Measurements from ENCODE around the gene TSPEAR.

The TSPEAR gene

DNA sequence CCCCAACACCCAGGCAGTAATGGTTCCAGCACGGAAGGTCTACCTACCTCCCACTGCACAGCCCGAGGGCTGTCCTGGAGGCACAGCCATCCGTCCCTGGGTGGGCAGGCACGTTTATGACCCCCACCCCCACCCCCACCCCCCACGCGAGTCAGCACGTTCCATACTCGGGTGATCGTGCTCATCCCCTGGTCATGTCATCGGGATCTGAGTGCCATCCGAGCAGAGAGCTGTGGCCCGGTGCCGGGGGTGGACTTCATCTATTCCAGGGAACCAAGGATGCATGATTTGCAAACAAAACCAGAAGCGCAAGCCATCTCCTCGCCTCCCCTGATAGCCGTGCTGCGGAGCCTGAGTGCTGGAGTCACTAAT, 1.1 kb downstream of the TSPEAR start:
- Histone ChIP-seq H3K4me1 (ENCODE audit: control insufficient read depth in 1 of 2, insufficient read depth in 2 of 2, low read length in 2 of 2) (peaks cover 0 to 8% of the 10 kb centered on the region in 2 donors), H3K27ac (ENCODE audit: low read depth, low read length) (no peak overlapping the region), H3K36me3 (ENCODE audit: control insufficient read depth in 1 of 2, insufficient read depth in 2 of 2, low read length in 2 of 2) (no peaks in the 10 kb centered on the region), H3K9ac (ENCODE audit: low read depth in 1 of 2, low read length in 2 of 2) (no peak overlapping the region), H3K4me3 (ENCODE audit: low read depth in 1 of 2, low read length in 2 of 2) (no peak overlapping the region), H3K9me3 (ENCODE audit: control insufficient read depth in 1 of 2, low read length in 2 of 2) (peaks cover 0 to 4% of the 10 kb centered on the region in 2 donors), H3K27me3 (ENCODE audit: control insufficient read depth in 1 of 2, insufficient read depth in 2 of 2, low read length in 2 of 2) (peaks cover 67 to 74% of the 10 kb centered on the region in 2 donors)

DNA sequence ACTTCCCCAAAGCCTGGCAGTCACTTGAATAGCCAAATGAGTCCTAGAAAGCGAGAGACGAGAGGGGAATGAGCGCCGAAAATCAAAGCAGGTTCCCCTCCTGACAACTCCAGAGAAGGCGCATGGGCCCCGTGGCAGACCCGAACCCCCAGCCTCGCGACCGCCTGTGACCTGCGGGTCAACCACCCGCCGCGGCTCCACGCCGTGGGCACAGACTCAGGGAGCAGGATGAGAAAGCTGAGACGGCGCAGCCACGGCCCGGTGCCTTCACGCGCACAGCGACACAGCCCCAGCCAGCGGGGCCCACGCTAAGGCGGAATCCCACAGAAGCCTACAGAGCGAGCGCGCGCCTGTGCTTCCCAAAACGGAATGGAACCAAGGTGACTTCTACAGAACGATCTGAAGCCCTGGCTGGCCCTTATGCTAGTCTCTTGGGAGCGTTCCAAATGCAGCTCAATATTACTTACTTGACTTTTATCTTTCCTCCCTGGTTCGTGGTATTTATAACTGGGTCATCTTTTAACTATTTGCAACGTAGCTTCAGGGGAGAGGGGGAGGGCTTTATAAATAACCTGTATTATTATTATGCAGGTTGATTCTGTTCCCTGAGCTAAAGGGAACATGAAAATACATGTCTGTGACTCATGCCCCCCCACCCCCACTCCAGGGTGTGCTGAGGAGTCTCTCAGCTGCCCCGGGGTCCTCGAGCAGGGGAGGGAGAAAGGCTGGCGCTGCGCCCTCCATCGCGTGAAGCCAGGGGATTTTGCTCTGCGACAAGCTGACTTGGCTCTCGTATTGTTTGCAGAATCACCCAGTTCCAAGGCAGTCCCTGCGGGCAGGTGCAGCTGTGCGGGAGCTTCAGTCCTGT, 1.7 kb downstream of the TSPEAR start:
- Histone ChIP-seq H3K9ac (ENCODE audit: low read depth in 1 of 2, low read length in 2 of 2) (no peak overlapping the region), H3K36me3 (ENCODE audit: control insufficient read depth in 1 of 2, insufficient read depth in 2 of 2, low read length in 2 of 2) (no peaks in the 10 kb centered on the region), H3K27me3 (ENCODE audit: control insufficient read depth in 1 of 2, insufficient read depth in 2 of 2, low read length in 2 of 2) (peaks cover 65 to 74% of the 10 kb centered on the region in 2 donors), H3K27ac (ENCODE audit: low read depth, low read length) (no peak overlapping the region), H3K9me3 (ENCODE audit: control insufficient read depth in 1 of 2, low read length in 2 of 2) (peaks cover 0 to 4% of the 10 kb centered on the region in 2 donors), H3K4me3 (ENCODE audit: low read depth in 1 of 2, low read length in 2 of 2) (no peak overlapping the region), H3K4me1 (ENCODE audit: control insufficient read depth in 1 of 2, insufficient read depth in 2 of 2, low read length in 2 of 2) (peaks cover 0 to 4% of the 10 kb centered on the region in 2 donors)

DNA sequence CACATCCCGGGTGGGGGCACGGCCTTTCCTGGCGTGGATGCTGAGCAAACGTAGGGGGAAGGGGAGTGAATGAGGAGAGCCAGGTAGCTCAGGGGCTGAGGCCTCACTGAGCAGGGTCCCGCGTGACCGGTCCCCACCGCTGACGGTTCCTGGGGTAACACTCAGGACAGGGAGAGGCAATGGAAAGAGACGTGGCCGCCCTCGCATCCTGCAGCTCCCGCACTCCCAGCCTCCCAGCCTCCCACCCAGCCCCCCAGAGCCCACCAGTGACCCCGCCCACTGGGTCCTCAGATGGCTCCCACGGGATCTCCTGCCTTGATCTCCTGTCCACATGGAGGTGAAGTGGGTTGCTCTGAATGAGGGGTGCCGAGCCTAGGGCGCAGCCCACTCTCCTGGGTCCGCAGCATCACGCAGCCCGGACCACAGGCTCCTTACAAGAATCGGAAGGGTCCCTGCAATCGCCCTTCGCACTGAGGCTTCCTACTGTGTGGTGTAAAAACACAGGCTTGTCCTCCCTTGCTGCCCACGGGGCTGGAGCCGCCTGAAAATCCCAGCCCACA, 2.4 kb downstream of the TSPEAR start:
- peaks cover 0 to 4% of the 10 kb centered on the region in 2 donors for H3K4me1 ChIP-seq (ENCODE audit: control insufficient read depth in 1 of 2, insufficient read depth in 2 of 2, low read length in 2 of 2)
- H3K9me3 ChIP-seq (ENCODE audit: control insufficient read depth in 1 of 2, low read length in 2 of 2) = peaks cover 0 to 4% of the 10 kb centered on the region in 2 donors
- H3K27me3 ChIP-seq (ENCODE audit: control insufficient read depth in 1 of 2, insufficient read depth in 2 of 2, low read length in 2 of 2) = peaks cover 67 to 81% of the 10 kb centered on the region in 2 donors
- no peaks in the 10 kb centered on the region for H3K36me3 ChIP-seq (ENCODE audit: control insufficient read depth in 1 of 2, insufficient read depth in 2 of 2, low read length in 2 of 2)
- H3K4me3 ChIP-seq (ENCODE audit: low read depth in 1 of 2, low read length in 2 of 2) = no peak overlapping the region
- H3K27ac ChIP-seq (ENCODE audit: low read depth, low read length) = no peak overlapping the region
- no peak overlapping the region for H3K9ac ChIP-seq (ENCODE audit: low read depth in 1 of 2, low read length in 2 of 2)

DNA sequence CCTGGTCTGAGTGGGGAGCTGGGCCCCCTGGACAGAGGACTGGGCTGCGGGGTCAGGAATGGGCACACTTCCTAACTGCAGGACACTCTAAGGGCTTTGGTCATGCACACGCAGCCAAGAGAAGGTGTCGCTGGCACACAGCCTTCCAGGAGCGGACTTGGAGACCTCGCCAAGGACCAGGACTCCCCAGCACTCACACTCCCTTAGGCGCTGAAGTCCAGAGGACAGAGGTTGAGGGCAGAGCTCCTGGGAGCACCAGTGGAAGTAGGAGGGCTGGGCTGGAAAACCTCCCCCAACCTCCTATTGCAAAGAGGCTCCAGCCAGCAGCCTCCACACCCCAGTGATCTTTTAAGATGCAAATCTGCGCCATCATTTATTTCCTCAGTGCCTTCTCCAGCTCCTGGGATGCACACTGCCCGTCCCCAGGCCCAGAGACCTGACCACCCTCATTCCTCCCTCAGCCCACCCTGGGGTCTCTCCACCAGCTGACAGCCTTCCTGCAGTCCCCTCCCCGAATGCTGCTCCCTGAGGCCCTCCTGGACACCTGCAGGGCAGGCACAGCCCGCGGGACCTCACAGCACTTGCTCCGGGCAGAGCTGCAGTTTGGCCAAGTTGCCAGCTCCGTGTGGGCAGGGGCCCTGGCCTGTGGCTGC, 3.0 kb downstream of the TSPEAR start:
- peaks cover 0 to 4% of the 10 kb centered on the region in 2 donors for H3K4me1 ChIP-seq (ENCODE audit: control insufficient read depth in 1 of 2, insufficient read depth in 2 of 2, low read length in 2 of 2)
- no peak overlapping the region for H3K4me3 ChIP-seq (ENCODE audit: low read depth in 1 of 2, low read length in 2 of 2)
- H3K27ac ChIP-seq (ENCODE audit: low read depth, low read length) = no peak overlapping the region
- H3K27me3 ChIP-seq (ENCODE audit: control insufficient read depth in 1 of 2, insufficient read depth in 2 of 2, low read length in 2 of 2) = peaks cover 66 to 77% of the 10 kb centered on the region in 2 donors
- no peak overlapping the region for H3K9ac ChIP-seq (ENCODE audit: low read depth in 1 of 2, low read length in 2 of 2)
- H3K36me3 ChIP-seq (ENCODE audit: control insufficient read depth in 1 of 2, insufficient read depth in 2 of 2, low read length in 2 of 2) = no peaks in the 10 kb centered on the region
- peaks cover 0 to 4% of the 10 kb centered on the region in 2 donors for H3K9me3 ChIP-seq (ENCODE audit: control insufficient read depth in 1 of 2, low read length in 2 of 2)

DNA sequence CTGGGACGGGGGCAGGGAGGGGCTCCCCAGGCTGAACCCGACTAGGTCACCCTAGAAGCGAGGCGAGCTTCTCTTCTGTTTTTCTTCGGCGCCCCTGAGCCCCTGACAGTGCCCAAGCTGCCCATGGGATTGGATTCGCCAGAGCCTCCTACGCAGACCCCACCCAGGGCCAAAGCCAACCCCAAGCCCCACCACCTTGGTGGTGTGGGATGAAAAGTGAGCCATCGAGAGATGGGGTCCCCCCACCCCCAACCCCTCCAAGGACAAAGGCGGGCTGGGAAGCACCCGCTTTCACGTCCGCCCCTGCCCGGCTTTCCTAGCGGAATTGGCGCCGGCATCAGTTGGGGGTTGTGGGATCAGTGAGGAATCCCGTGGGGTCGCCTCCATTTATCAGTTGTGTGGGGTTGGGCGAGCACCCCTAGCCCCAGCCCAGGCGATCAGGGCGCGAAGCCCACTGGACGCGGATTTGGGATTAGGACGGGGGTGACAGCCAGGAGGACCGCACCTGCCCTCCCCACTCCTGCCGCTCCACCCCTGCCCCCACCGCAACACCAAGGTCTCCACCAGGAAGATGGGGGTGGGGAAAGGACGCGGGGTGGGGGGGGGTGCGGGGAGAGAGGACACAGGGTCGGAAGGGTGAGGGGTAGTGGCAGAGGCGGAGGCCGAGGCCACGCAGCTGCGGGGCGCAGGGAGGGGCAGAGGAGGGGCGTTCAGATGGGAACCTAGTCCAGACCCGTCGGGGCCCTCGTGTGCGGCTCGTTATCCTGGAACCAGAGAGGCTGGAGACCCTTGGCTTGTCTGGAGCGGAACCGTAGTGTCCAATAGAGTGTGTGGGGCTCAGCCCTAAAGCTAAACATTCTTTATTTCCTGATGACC, 4.4 kb downstream of the TSPEAR start:
- Histone ChIP-seq H3K27ac (ENCODE audit: low read depth, low read length) (no peak overlapping the region), H3K4me3 (ENCODE audit: low read depth in 1 of 2, low read length in 2 of 2) (no peak overlapping the region), H3K36me3 (ENCODE audit: control insufficient read depth in 1 of 2, insufficient read depth in 2 of 2, low read length in 2 of 2) (no peaks in the 10 kb centered on the region), H3K27me3 (ENCODE audit: control insufficient read depth in 1 of 2, insufficient read depth in 2 of 2, low read length in 2 of 2) (peaks cover 64 to 66% of the 10 kb centered on the region in 2 donors), H3K4me1 (ENCODE audit: control insufficient read depth in 1 of 2, insufficient read depth in 2 of 2, low read length in 2 of 2) (no peaks in the 10 kb centered on the region), H3K9ac (ENCODE audit: low read depth in 1 of 2, low read length in 2 of 2) (no peak overlapping the region), H3K9me3 (ENCODE audit: control insufficient read depth in 1 of 2, low read length in 2 of 2) (peaks cover 0 to 4% of the 10 kb centered on the region in 2 donors)

DNA sequence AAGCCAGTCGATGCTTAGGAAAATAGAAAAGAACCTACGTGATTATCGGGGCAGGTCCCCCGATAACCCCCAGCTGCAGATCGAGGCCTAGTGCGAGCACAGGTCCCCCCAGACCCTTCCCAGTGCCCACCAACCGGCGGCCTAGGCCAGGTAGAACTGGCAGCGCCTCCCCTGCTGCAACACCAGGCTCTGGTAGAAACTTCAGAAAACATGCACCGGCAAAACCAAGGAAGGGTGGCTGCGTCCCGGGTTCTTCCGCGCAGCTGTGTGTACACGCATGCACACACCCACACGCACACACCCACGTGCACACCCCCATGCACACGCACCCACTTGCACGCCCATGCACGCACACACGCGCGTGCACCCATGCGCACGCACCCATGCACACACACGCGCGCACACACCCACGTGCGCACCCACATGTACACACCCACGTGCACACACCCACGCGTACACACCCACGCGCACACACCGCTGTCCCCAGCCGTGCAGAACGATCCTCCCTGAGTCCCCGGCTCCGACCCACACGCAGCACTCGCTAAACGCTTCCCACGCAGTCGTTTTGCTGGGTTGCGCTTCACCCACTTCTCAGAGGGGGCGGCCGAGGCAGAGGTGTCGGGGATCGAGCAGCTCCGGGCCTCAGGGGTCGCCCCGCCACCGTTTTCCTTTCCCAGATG, 5.2 kb downstream of the TSPEAR start:
- no peak overlapping the region for H3K27ac ChIP-seq (ENCODE audit: low read depth, low read length)

DNA sequence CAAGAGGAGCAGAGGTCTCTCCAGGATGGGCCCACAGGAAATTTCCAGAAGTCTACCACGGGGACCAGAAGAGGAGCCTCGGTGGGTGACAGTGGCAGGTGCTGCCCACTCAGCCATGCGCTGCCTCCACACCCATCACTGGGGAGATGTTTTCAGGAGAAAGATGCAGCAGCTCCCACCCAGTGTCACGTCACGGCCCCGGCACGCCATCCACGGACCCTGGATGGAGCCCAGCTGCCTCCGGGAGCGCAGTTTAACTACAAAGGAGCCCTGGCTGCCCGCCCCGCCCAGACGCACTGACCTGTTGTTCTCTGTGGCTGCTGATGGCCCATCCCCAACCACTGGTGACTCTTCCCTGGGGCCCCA, 6.8 kb downstream of the TSPEAR start:
- Histone ChIP-seq H3K27ac (ENCODE audit: low read depth, low read length) (no peak overlapping the region), H3K9ac (ENCODE audit: low read depth in 1 of 2, low read length in 2 of 2) (no peak overlapping the region), H3K9me3 (ENCODE audit: control insufficient read depth in 1 of 2, low read length in 2 of 2) (peaks cover 0 to 4% of the 10 kb centered on the region in 2 donors), H3K4me1 (ENCODE audit: control insufficient read depth in 1 of 2, insufficient read depth in 2 of 2, low read length in 2 of 2) (no peaks in the 10 kb centered on the region), H3K36me3 (ENCODE audit: control insufficient read depth in 1 of 2, insufficient read depth in 2 of 2, low read length in 2 of 2) (no peaks in the 10 kb centered on the region), H3K4me3 (ENCODE audit: low read depth in 1 of 2, low read length in 2 of 2) (no peak overlapping the region), H3K27me3 (ENCODE audit: control insufficient read depth in 1 of 2, insufficient read depth in 2 of 2, low read length in 2 of 2) (peaks cover 56 to 61% of the 10 kb centered on the region in 2 donors)

More for the DNA sequence above, 5.2 kb downstream of the TSPEAR start:
- Histone ChIP-seq H3K4me1 (ENCODE audit: control insufficient read depth in 1 of 2, insufficient read depth in 2 of 2, low read length in 2 of 2) (no peaks in the 10 kb centered on the region), H3K9ac (ENCODE audit: low read depth in 1 of 2, low read length in 2 of 2) (no peak overlapping the region), H3K4me3 (ENCODE audit: low read depth in 1 of 2, low read length in 2 of 2) (no peak overlapping the region), H3K27me3 (ENCODE audit: control insufficient read depth in 1 of 2, insufficient read depth in 2 of 2, low read length in 2 of 2) (peaks cover 58 to 63% of the 10 kb centered on the region in 2 donors), H3K9me3 (ENCODE audit: control insufficient read depth in 1 of 2, low read length in 2 of 2) (peaks cover 0 to 4% of the 10 kb centered on the region in 2 donors), H3K36me3 (ENCODE audit: control insufficient read depth in 1 of 2, insufficient read depth in 2 of 2, low read length in 2 of 2) (no peaks in the 10 kb centered on the region)

DNA sequence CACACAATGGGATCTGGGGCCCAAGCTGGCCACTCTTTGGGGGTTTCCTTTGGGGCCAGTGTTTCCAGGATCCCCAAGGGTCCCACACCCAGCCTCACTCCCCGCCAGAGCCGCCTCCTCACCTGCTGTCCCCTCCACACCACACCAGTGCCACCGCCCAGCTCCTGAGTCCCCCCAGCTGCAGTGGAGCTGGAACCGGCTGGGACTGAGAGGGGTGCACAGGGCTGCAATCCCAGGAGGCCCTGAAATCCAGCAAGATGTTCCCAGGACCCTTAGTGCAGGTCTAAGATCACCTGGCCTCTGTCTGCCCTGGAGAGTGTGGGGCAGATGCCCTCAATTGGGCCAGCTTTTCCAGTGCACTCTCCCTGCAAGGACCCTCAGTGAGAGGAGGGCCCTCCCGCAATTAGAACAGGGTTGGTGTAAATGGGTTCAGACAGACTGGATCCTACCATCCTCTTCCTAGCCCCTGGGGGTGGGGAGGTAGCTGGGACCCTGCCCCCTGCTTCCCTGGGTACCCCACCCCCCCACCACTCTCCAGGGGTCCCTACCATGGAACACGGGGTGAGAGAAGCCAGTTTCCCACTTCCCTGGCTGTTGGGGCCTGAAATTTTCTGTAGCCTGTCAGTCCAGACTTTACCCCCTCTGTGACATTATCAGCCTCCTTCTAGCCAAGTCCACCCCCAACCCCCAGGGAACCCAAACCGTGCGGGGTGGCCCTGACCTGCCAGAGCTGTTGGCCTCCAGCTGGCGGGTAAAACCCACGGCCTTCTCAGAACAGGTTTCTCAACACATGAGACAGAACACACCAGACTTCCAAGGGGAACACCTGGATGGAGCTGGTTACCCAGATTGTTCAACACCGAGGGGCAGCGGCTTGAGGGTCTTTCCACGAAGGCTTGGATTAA, 7.4 kb downstream of the TSPEAR start:
- peaks cover 50 to 55% of the 10 kb centered on the region in 2 donors for H3K27me3 ChIP-seq (ENCODE audit: control insufficient read depth in 1 of 2, insufficient read depth in 2 of 2, low read length in 2 of 2)
- H3K4me3 ChIP-seq (ENCODE audit: low read depth in 1 of 2, low read length in 2 of 2) = no peak overlapping the region
- H3K4me1 ChIP-seq (ENCODE audit: control insufficient read depth in 1 of 2, insufficient read depth in 2 of 2, low read length in 2 of 2) = no peaks in the 10 kb centered on the region
- H3K27ac ChIP-seq (ENCODE audit: low read depth, low read length) = no peak overlapping the region
- no peak overlapping the region for H3K9ac ChIP-seq (ENCODE audit: low read depth in 1 of 2, low read length in 2 of 2)
- H3K36me3 ChIP-seq (ENCODE audit: control insufficient read depth in 1 of 2, insufficient read depth in 2 of 2, low read length in 2 of 2) = no peaks in the 10 kb centered on the region
- peaks cover 0 to 4% of the 10 kb centered on the region in 2 donors for H3K9me3 ChIP-seq (ENCODE audit: control insufficient read depth in 1 of 2, low read length in 2 of 2)
